HEK293T (cell line): Measurements from ENCODE around the gene MAPK8IP3.

ENCODE experiments used
- BHLHE40 ChIP-seq: fragments of 450-650 bp; IDR thresholded peaks from 2 replicates; pipeline ENCODE4 v1.6.1; 2016; ENCODE audit warnings: mild to moderate bottlenecking, moderate library complexity, borderline replicate concordance
- CTBP1 ChIP-seq: fragments of 450-650 bp; IDR thresholded peaks from 2 replicates; pipeline ENCODE4 v1.6.1; 2016; ENCODE audit warnings: borderline replicate concordance
- ELF4 ChIP-seq: fragments of 450-650 bp; IDR thresholded peaks from 2 replicates; pipeline ENCODE4 v1.6.1; 2017; ENCODE audit warnings: antibody characterized with exemption
- FOXA1 ChIP-seq: fragments of 450-650 bp; IDR thresholded peaks from 2 replicates; pipeline ENCODE4 v1.6.1; 2016; ENCODE audit warnings: mild to moderate bottlenecking
- HDGF ChIP-seq: fragments of 450-650 bp; IDR thresholded peaks from 2 replicates; pipeline ENCODE4 v1.6.1; 2017; ENCODE audit warnings: antibody characterized with exemption, borderline replicate concordance
- NFRKB ChIP-seq: fragments of 450-650 bp; IDR thresholded peaks from 2 replicates; pipeline ENCODE4 v1.6.1; 2016; ENCODE audit warnings: mild to moderate bottlenecking, moderate library complexity
- SP1 ChIP-seq: fragments of 450-650 bp; IDR thresholded peaks from 2 replicates; pipeline ENCODE4 v1.6.1; 2017
- SUZ12 ChIP-seq: fragments of 450-650 bp; IDR thresholded peaks from 2 replicates; pipeline ENCODE4 v1.6.1; 2016; ENCODE audit warnings: mild to moderate bottlenecking
- TARDBP ChIP-seq: fragments of 450-650 bp; IDR thresholded peaks from 2 replicates; pipeline ENCODE4 v1.6.1; 2016
- ZNF384 ChIP-seq: fragments of 450-650 bp; IDR thresholded peaks from 2 replicates; pipeline ENCODE4 v1.6.1; 2016
- TF ChIP-seq, protein P1 (sequence below): fragments of 450-650 bp; IDR thresholded peaks from 2 replicates; pipeline ENCODE4 v1.6.1; 2016

DNA sequence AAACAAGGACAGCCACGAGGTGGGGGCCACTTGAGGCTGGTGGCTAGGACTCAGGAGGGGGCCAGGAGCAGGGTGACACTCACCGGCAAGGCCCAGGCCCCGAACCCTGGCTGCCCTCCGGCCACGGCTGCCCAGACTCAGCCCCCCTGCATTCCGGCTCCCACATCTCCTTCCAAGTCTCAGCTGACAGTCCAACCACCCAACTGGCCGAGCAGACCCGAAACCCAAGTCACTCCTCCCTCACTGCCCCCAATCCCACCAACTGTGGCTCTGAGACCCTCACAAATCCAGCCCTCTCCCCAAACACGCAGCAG is 111.2 kb downstream of the MAPK8IP3 start:
- TF ChIP-seq BHLHE40 (no peak), ZNF384 (no peak), TARDBP (no peak), CTBP1 (no peak), SUZ12 (no peak), HDGF (no peak), ELF4 (no peak), FOXA1 (no peak), NFRKB (no peak), SP1 (no peak)
- TF ChIP-seq, protein P1, sequence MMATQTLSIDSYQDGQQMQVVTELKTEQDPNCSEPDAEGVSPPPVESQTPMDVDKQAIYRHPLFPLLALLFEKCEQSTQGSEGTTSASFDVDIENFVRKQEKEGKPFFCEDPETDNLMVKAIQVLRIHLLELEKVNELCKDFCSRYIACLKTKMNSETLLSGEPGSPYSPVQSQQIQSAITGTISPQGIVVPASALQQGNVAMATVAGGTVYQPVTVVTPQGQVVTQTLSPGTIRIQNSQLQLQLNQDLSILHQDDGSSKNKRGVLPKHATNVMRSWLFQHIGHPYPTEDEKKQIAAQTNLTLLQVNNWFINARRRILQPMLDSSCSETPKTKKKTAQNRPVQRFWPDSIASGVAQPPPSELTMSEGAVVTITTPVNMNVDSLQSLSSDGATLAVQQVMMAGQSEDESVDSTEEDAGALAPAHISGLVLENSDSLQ = no peak
